K562 (cell line): Measurements from ENCODE around the gene SPEM2. TPM values are rescaled to one million over a fixed set of nuclear protein-coding genes. Genes with fewer than 3 reads are reported as not detected.

Source experiments
- ADNP ChIP-seq: fragments of 200-800 bp; sonication (Bioruptor generic); IDR thresholded peaks from 2 replicates; pipeline ENCODE4 v1.6.1; 2016; ENCODE audit warnings: missing genetic modification characterization, missing compliant biosample characterization
- ILF3 ChIP-seq: fragments of 450-650 bp; IDR thresholded peaks from 2 replicates; pipeline ENCODE4 v1.6.1; 2018; ENCODE audit warnings: antibody characterized with exemption, mild to moderate bottlenecking, moderate library complexity, borderline replicate concordance
- KDM2B ChIP-seq: fragments of 250-450 bp; sonication (Bioruptor Pico); IDR thresholded peaks from 2 replicates; pipeline ENCODE4 v1.8.0; 2021; ENCODE audit warnings: mild to moderate bottlenecking, moderate library complexity
- KDM5B ChIP-seq: fragments of 200-600 bp; sonication (generic); IDR thresholded peaks from 2 replicates; pipeline ENCODE4 v1.6.1; 2012; ENCODE audit warnings: low read depth, mild to moderate bottlenecking, moderate library complexity, low read length, control low read depth, inconsistent platforms; ENCODE audit not compliant: insufficient replicate concordance
- NRF1 ChIP-seq, 2 experiments: fragments of 450-650 bp; IDR thresholded peaks in 1 of 2; conservative IDR thresholded peaks in 1 of 2; 2 replicates each; pipeline ENCODE4 v1.6.1; 2014; ENCODE audit warnings: mild to moderate bottlenecking in 2 of 2
- TEAD2 ChIP-seq: fragments of 450-650 bp; IDR thresholded peaks from 2 replicates; pipeline ENCODE4 v1.6.1; 2016; ENCODE audit warnings: missing genetic modification characterization, control low read depth, missing compliant biosample characterization
- polyA plus RNA-seq, 8 experiments: library from polyadenylated mRNA; depleted of rRNA in 4 of 8; stranded (reverse) in 5 of 8; unstranded in 3 of 8; fragments of >200 nt; fragmentation: Nextera tagmentation in 2 of 8; fragmentation: Illumina TruSeq in 1 of 8; extraction: Ambion mirVana in 2 of 8; extraction: Trizol in 1 of 8; gene quantifications; 2 replicates each; pipeline versions ENCODE4 v1.2.1 to v1.2.3, GENCODE V29; 2011 to 2014; ENCODE audit warnings: inconsistent platforms in 1 of 8, missing spikeins in 1 of 8
- total RNA-seq, 7 experiments: library from RNA; depleted of rRNA in 6 of 7; stranded (reverse); fragments of >200 nt in 6 of 7; fragmentation: Illumina TruSeq in 2 of 7; extraction: Trizol in 2 of 7; gene quantifications; 2 replicates each; pipeline versions ENCODE4 v1.2.1 to v1.2.3, GENCODE V29; 2011 to 2021; ENCODE audit warnings: low replicate concordance in 1 of 7
- TF ChIP-seq, protein P1 (sequence below), 2 experiments: fragments of 450-650 bp; conservative IDR thresholded peaks; 2 replicates each; pipeline ENCODE4 v1.6.1; 2017; ENCODE audit warnings: mild to moderate bottlenecking in 2 of 2, moderate library complexity in 2 of 2
- TF ChIP-seq, protein P2 (sequence below), 2 experiments: IDR thresholded peaks; 2 replicates each; pipeline ENCODE4 v1.6.1; 2011; ENCODE audit warnings: borderline replicate concordance in 1 of 2, control low read depth in 1 of 2, low read depth in 1 of 2, low read length in 1 of 2, mild to moderate bottlenecking in 1 of 2, mixed read lengths in 1 of 2, moderate library complexity in 1 of 2; ENCODE audit not compliant: insufficient read depth in 1 of 2, insufficient read length in 1 of 2, poor library complexity in 1 of 2, severe bottlenecking in 1 of 2; ENCODE audit errors: extremely low read depth in 1 of 2
- TF ChIP-seq, protein P3 (sequence below): fragments of 200-600 bp; sonication (generic); IDR thresholded peaks from one replicate; pipeline ENCODE4 v1.6.1; 2012; ENCODE audit warnings: mild to moderate bottlenecking, low read depth, low read length, inconsistent platforms

The SPEM2 gene
- total and polyA plus RNA-seq, 9 of the 15 experiments (the other 6 are each of a cell fraction or from before 2014, with no cell fraction given): not detected

DNA sequence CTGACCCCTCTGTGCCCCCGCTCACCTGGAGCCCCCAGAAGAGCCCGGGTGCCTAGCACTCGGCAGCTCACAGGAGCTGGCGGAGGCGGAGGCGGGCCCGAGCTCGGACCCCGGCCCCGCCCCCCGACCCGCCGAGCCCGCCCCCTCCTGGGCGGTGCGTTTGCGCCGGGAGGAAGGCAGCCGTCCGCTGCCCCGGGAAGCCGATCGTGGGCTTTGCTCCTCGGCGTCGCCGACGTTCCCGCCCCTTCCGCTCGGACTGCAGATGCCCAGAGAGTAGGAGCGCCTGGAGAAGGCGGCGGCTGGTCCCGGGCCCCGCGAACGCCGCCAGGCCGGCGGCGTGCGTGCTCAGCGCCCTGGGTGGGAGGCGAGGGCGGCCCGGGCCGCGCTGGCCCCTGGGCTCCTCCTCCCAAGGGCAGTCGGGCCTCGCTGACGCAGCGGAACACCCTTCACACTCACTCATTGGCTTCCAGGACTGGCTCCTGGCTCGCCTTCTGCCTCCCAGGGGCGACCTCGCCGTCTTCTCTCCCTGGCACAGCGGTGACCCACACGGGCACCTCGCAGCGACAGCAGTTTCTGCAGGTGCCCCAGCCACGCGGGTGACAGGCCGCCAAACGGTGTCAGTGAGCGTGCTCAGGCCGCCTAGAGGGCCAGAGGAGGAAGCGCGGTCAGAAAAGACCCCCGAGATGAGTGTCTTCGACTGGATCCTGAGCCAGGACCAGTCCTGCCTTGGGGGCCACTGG lies 30.8 kb upstream of the SPEM2 start, which contains the start of gene PLSCR3 (continued):
- TF ChIP-seq, protein P1, sequence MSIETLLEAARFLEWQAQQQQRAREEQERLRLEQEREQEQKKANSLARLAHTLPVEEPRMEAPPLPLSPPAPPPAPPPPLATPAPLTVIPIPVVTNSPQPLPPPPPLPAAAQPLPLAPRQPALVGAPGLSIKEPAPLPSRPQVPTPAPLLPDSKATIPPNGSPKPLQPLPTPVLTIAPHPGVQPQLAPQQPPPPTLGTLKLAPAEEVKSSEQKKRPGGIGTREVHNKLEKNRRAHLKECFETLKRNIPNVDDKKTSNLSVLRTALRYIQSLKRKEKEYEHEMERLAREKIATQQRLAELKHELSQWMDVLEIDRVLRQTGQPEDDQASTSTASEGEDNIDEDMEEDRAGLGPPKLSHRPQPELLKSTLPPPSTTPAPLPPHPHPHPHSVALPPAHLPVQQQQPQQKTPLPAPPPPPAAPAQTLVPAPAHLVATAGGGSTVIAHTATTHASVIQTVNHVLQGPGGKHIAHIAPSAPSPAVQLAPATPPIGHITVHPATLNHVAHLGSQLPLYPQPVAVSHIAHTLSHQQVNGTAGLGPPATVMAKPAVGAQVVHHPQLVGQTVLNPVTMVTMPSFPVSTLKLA (conservative IDR thresholded peaks at IDR 0.05): peak; percentile 34 to 55; a peak in 2 of 4 replicates
- no peak for TF ChIP-seq ILF3
- TF ChIP-seq, protein P2, sequence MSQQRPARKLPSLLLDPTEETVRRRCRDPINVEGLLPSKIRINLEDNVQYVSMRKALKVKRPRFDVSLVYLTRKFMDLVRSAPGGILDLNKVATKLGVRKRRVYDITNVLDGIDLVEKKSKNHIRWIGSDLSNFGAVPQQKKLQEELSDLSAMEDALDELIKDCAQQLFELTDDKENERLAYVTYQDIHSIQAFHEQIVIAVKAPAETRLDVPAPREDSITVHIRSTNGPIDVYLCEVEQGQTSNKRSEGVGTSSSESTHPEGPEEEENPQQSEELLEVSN (IDR thresholded peaks at IDR 0.05; ENCODE audit: borderline replicate concordance in 1 of 2, extremely low read depth in 1 of 2, insufficient read depth in 1 of 2, insufficient read length in 1 of 2, low read depth in 1 of 2, low read length in 1 of 2, poor library complexity in 1 of 2, severe bottlenecking in 1 of 2): peak; percentile 74 to 82
- peak; percentile 65 to 71 for TF ChIP-seq NRF1 (conservative IDR thresholded peaks at IDR 0.05 in 1 of 2, IDR thresholded peaks at IDR 0.05 in 1 of 2)
- peak; percentile 60 for TF ChIP-seq KDM5B
- TF ChIP-seq, protein P3, sequence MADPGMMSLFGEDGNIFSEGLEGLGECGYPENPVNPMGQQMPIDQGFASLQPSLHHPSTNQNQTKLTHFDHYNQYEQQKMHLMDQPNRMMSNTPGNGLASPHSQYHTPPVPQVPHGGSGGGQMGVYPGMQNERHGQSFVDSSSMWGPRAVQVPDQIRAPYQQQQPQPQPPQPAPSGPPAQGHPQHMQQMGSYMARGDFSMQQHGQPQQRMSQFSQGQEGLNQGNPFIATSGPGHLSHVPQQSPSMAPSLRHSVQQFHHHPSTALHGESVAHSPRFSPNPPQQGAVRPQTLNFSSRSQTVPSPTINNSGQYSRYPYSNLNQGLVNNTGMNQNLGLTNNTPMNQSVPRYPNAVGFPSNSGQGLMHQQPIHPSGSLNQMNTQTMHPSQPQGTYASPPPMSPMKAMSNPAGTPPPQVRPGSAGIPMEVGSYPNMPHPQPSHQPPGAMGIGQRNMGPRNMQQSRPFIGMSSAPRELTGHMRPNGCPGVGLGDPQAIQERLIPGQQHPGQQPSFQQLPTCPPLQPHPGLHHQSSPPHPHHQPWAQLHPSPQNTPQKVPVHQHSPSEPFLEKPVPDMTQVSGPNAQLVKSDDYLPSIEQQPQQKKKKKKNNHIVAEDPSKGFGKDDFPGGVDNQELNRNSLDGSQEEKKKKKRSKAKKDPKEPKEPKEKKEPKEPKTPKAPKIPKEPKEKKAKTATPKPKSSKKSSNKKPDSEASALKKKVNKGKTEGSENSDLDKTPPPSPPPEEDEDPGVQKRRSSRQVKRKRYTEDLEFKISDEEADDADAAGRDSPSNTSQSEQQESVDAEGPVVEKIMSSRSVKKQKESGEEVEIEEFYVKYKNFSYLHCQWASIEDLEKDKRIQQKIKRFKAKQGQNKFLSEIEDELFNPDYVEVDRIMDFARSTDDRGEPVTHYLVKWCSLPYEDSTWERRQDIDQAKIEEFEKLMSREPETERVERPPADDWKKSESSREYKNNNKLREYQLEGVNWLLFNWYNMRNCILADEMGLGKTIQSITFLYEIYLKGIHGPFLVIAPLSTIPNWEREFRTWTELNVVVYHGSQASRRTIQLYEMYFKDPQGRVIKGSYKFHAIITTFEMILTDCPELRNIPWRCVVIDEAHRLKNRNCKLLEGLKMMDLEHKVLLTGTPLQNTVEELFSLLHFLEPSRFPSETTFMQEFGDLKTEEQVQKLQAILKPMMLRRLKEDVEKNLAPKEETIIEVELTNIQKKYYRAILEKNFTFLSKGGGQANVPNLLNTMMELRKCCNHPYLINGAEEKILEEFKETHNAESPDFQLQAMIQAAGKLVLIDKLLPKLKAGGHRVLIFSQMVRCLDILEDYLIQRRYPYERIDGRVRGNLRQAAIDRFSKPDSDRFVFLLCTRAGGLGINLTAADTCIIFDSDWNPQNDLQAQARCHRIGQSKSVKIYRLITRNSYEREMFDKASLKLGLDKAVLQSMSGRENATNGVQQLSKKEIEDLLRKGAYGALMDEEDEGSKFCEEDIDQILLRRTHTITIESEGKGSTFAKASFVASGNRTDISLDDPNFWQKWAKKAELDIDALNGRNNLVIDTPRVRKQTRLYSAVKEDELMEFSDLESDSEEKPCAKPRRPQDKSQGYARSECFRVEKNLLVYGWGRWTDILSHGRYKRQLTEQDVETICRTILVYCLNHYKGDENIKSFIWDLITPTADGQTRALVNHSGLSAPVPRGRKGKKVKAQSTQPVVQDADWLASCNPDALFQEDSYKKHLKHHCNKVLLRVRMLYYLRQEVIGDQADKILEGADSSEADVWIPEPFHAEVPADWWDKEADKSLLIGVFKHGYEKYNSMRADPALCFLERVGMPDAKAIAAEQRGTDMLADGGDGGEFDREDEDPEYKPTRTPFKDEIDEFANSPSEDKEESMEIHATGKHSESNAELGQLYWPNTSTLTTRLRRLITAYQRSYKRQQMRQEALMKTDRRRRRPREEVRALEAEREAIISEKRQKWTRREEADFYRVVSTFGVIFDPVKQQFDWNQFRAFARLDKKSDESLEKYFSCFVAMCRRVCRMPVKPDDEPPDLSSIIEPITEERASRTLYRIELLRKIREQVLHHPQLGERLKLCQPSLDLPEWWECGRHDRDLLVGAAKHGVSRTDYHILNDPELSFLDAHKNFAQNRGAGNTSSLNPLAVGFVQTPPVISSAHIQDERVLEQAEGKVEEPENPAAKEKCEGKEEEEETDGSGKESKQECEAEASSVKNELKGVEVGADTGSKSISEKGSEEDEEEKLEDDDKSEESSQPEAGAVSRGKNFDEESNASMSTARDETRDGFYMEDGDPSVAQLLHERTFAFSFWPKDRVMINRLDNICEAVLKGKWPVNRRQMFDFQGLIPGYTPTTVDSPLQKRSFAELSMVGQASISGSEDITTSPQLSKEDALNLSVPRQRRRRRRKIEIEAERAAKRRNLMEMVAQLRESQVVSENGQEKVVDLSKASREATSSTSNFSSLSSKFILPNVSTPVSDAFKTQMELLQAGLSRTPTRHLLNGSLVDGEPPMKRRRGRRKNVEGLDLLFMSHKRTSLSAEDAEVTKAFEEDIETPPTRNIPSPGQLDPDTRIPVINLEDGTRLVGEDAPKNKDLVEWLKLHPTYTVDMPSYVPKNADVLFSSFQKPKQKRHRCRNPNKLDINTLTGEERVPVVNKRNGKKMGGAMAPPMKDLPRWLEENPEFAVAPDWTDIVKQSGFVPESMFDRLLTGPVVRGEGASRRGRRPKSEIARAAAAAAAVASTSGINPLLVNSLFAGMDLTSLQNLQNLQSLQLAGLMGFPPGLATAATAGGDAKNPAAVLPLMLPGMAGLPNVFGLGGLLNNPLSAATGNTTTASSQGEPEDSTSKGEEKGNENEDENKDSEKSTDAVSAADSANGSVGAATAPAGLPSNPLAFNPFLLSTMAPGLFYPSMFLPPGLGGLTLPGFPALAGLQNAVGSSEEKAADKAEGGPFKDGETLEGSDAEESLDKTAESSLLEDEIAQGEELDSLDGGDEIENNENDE: no peak
- no peak for TF ChIP-seq KDM2B
- TF ChIP-seq ADNP: no peak
- TF ChIP-seq TEAD2: no peak
